H4 (cell line): ENCODE results near the gene WSCD1. TPM values are rescaled to one million over a fixed set of nuclear protein-coding genes. Genes with fewer than 3 reads are reported as not detected.
A peak's percentile ranks its signal among the peaks of the same experiment; 100 is the strongest.

Experiments used
- DNase-seq: peaks from one replicate; pipeline ENCODE4 v3.0.0-alpha.2; 2015; ENCODE audit warnings: low spot score
- total RNA-seq: library from RNA; depleted of rRNA; stranded (reverse); fragments of >200 nt; shearing (Covaris generic); gene quantifications from 2 replicates; pipeline ENCODE4 v1.2.3, GENCODE V29; 2014

WSCD1 gene
- total RNA-seq, 1 experiment from 2014 or later: 0.50 TPM

DNA sequence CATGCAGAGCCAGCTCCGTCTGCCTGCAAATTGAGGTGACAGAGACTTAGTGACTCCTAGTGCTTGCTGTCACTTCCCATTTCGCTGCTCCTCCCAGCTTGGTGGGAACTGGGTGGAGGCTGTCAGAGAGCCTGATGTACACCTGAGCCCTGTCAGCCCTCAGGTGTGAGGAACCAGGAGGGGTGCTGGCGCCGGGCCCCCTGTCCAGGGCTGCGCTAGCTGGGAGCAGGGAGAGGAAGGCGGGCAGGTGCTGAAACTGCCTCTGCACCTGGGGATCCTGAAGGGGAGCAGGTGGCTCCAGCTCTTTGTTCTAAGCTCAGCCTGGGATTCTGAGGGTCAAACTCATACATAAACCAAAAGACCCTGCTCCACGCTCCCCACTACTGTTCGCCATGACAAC is 10.8 kb upstream of the WSCD1 start:
- DNase-seq: no peak

DNA sequence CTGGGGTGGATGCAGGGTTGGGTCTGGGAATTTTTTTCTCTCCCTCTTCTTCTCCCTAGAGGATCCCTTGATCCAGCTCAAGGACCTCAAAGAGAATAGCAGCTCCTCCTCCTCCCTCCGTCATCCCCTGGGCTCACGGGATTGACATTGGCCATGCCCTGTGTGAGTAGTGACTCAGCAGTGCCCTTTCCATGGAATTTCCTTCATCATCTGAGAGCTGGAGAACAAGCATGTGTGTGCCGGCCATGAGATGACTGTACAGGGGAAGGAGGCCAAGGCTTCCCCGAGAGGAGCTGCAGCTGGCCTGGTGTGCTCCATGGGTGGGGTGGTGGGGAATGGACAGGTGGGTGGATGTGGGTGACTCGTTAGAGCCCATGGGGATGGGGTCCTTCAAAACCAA is 8.9 kb upstream of the WSCD1 start:
- DNase-seq: peak; percentile 52

DNA sequence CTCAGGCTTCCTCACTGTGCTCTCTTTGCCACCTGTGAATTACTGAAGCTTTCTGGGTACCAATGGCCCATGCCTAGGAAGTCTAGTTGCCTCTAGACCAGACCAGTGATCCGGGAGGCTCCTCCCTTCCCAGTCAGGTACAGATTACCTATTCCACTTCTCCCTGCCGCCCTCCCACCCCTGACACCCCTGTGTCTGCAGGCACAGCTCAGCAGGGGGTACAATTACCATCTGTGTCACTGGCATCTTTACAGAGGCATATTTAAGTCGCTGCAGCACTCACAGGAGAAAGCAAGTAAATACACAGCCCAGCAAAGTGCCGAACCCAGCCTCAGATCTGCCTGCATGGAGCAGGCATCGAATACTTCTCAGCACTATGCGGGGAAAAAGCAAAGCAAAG is 5.3 kb upstream of the WSCD1 start:
- DNase-seq: no peak

DNA sequence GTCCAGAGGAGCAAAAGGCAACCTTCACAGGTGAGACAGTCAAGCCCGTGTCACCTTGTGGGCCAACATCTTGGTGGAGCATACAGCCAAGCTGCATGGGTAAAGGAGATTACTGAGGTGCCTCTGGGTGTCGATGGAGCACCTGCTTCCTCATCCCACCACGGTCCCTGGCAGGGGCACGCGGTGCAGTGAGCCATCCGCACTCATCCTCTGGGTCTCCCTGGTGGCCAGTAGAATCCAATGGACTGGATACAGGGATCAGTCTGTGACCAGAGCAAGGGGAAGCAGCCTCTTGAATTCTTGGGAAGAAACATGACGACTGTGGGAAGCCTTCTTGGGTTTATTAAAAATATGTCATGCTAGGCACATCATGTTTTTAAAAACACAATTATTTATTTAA is 4.8 kb upstream of the WSCD1 start:
- no peak for DNase-seq

DNA sequence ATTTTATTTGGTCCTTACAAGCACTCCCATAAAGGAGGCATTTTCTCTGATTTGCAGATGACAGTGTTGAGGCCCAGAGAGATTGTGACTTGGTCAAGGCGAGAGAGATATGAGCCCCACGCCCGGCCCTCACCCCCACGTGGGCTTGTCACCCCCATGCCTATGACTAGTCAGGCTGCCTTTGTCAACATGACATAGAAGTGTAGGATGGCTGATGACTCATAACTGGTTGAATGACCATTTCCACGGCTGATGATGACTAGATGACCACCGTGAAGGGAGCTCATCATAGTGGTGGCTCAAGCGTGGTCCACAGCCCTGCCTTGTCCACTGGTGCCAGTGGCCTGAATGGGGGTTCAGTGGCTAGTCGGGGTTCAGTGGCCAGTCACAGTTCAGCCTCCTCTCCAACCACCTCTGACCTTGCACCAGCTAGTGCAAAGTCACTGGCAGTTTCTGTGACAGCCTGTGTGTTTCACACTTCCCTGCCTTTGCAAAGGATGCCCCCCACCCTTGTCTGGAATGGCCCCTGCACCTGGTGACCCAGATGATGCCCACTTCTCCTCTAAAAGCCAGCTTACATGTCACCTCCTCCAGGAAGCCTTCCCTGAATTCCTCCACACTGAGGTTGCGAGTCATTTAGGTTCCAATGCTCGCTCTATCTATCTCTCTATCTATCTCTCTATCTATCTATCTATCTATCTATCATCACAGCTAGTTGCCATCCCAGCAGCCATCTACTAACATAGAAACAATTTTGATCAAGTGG is 3.8 kb upstream of the WSCD1 start:
- no peak for DNase-seq

DNA sequence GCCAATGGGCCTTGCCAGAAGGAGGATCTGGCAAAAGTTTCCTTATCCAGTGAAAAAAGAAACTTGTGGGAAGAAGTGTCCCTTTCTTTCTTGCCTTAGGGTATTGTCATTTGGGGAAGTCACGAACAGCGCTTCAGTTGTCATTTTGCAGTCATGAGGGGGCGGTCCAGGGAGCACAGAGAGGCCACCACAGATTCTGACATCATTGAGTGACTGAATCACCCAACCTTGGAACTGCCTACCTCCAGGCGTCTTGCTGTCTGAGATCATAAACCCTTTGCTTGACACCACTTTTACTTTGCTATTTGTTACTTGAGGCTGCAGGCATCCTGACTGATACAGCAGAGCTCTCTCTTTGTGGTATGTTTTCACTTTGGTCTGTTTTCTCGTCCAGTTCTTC is 3.1 kb upstream of the WSCD1 start:
- no peak for DNase-seq

DNA sequence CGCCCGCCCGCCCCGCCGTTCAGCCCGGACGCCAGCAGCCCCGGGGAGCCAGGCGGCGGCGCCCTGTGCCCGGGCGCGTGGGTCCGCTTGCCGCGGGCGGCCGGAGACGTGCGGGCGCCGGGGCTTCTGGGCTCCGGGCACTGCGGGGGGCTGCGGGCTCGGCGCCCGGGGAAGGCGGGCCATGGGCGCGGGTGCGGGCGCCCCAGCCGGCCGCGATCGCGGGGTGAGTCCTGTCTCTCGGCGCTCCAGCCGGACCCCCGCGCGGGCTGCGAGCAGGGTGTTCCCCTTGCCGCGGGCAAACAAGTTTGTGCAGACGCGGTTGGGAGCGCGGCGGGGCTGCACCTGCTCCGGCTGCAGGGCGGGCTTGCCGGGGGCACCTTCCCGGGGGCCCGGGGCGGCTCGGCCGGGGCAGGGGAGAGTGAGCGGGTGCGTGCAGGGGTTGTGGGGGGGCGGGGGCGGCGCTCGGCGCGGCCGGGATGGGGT is 292 bp downstream of the WSCD1 start:
- DNase-seq: no peak

DNA sequence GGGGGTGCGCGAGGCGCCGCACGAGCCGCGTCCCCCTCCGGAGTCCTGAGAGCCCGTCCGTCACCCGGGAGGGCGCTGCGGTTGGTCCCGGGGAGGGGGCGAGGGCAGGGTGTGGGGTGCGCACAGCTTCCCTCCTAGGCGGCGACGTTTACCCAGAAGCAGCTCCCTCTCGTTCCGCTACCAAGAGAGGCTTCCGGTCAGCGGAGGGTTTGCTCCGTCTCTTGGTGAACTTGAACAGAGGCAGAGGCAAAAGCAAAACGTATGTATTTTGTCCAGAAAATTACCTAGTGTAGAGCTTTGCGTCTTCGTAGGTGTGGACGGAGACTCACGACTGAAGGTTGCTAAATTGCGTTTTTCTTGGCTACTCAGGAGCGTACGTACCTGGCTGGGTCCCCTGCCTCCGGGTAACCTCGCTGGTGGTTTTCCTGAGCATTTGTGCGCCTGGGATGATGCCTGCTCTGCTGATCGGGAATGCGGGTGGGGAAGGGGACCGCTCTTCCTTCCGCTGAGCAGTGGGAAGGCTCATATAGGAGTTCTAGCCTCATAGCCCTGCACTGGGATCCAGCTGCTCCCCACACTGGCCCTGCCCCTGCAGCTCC is 833 bp downstream of the WSCD1 start:
- no peak for DNase-seq

DNA sequence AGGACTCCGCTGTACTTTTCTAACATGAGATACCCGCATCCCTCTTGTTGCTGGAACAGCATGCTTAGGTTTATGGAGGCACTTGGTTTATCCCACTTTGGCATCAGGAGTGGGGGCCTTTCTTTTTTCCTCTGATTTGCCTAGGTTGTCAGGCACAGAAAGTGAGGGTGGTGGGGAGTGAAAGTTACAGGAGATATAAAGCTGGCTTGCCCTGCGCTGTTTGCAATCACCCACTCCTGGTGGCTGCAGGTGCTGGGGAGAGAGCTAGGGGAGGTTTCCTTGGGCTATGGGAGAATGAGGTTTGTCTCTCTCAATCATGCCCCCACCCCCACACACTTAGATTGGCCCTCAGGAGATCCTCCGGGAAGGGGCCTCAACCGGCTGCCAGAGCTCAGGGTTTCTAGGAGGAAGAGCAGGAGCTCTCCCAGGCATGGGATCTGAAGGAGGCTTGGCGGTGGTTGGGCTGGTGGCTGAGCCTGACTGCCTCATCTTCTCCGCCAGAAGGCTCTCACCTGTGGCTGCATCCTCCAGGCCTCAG is 1.4 kb downstream of the WSCD1 start:
- no peak for DNase-seq

DNA sequence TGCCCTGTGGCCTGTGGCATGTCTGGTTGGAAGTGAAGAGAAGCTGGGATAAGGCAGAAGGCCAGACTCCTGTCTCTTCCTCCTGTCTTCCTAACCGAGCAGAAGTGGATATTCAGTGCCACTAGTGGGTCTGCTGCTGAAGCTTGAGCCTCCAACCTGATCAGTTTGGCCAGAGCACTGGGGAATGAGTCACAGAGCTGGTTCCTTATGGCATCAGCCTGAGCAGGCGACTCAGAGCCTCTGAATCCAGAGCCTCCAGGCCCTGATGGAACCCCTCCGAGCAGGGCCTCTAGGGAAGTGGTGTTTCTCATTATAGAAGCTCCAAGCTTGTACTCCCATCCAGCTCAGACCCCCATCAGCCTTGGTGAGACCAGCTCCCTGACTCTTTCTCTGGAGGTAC is 2.0 kb downstream of the WSCD1 start:
- no peak for DNase-seq

DNA sequence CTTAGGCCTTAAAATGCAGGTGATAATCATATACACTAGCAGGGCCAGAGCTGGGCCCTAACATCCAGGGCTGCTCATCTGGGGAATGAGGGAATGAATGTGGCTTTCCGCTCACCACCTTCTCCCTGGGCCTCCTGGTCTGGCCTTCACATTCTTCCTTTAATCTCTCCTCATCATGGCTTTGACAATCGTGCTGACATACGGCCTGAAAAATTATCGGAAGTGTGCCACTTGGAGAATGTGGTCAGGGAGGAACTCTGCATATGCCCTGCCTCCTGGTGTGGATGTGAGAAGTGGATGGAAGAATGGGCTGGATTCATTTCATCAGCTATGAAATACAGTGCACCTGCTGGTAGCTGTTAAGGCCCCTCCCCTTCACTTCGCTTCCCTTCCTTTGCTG is 2.4 kb downstream of the WSCD1 start:
- DNase-seq: no peak

DNA sequence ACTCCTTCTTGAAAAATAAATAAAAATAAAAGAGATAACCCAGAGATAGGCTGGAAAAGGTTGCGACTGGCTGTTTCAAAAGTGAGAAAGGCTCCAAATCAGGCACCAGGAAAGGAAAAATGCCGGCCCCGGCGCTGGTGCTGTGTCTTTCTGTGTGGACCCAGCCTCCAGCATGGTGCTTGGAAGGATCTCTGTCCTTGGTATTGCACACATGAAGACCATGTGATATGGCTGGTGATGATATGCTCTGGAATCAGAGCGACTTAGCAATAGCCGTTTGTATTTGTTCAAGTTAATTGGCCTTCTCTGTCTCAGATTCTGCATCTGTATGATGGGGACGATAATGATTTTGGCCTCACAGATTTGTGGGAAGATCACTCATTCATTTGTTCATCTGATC is 3.4 kb downstream of the WSCD1 start:
- no peak for DNase-seq

DNA sequence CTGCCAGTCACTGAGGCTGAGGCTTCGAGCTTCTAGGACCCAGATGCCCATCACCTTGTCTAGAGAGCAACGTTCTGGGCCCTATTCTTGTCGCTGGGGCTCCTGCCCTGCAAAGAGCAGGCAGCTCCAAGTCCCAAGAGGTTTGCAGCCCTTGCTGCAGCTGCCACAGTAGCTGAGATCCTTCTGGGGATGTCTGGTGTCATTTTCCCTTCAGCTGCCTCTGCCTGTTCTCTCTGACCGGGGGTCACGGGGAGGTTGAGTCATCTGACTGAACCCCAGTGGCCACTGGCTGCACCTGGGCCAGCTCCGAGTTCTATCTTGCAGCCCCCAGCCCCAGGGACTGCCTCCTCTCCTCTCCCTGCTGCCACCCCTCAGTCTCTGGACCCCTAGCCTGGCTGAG is 4.9 kb downstream of the WSCD1 start:
- DNase-seq: no peak

DNA sequence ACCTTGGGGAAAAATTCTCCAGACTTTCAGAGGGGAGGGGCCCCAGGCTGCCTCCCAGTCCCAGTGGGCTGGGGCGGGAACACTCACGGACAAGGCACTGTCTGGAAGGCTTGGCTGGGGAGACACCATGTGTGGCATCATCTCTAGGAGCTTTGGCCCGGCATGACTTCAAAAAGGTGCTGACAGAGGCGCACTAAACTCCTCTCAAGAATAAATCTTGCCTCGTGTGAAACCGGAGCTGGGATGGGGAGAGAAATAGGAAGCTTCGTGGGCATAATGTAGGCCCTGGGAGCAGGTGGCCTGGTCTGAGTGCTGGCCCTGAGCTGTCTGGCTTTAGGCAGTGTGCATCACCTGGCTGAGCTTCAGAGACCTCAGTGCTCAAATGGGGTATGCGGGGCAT is 5.7 kb downstream of the WSCD1 start:
- no peak for DNase-seq

DNA sequence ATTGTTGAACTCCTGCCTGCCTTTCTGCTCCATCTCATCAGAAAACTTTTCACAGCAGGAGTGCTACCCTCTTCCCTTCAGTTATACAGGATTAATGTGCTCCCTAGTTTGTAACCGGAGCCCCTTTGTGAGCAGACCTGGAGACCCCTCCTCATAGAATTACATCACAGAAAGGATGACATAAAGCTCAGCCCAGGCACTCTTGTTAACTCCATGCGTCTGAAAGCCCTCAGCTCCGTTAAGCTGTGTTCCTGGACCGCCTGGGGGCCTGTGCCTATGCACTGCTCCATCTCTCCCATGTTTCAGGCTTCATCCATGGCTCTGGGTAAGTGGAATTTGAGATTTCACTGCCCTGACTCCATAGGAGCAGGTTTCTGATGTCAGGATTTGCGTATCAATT is 7.6 kb downstream of the WSCD1 start:
- DNase-seq: no peak

DNA sequence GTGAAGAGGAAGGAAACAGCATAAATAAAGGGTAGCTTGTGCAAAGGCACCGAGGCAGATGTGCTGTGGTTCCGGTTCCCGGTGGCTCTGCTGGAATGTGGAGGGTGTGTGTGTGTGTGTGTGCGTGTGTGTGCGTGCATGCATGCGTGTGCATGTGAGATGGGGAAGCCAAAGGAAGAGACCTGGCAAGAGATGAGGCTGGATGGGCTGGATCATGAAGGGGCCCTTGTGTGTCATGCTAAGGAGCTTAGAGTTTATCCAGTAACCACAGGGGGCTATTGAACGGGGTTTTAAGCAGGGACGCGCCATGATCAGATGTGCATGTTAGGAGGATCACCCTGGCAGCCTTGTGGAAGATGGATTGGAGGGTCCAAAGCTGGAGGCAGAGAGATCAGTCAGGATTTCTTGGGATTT is 8.3 kb downstream of the WSCD1 start:
- DNase-seq: no peak

DNA sequence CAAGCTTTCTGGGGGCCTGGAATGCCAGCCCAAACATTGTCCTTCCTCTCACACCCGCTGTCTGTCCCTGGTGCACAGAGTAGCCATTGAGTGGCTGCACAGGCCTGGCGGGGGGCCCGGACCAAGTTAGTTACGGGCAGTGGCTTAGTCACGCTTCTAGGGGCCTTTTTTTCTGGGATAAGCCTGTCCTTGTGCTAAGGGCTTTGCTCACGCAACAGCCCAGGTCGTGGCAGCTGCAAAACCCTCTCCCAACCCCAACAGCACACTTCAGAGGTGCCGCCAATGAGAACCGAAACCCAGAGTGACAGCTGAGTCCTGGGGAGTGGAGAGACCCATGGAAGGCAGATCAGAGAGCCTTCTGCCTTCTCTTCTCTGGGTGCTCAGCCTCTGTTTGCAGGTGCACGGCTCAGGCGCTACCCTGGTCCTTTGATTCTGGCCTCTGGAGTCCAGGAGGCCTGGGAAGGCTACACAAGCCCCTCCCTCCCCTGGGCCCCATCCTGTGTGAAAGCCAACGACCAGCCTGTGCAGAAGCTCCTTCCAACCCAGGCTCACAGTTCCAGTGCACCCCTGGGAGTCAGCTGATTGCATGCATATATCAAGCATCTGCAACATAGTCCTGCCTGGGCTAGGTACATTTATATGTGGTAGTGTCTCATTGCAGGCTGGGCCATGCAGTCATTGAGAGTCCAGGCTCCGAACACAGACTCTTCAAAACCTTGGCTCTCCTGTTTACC is 9.1 kb downstream of the WSCD1 start:
- no peak for DNase-seq

DNA sequence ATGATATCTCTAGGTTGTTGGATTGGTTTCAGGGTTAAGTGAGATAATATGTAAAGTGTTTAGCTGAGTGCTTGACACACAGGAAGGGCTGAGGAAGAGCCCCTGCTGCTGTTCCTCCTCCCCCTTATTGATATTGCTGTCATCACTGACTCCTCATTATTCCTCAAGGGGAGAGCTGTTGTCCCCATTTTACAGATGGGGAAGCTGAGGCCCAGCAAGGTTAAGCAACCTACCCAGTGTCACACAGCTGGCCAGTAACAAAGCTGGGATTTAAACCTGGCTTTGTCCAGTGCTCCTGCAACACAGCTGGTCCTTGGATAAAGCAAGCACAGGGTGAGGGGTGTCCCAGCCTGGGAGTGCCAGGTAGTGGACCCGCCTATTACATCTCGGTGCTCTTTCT is 9.8 kb downstream of the WSCD1 start:
- no peak for DNase-seq

DNA sequence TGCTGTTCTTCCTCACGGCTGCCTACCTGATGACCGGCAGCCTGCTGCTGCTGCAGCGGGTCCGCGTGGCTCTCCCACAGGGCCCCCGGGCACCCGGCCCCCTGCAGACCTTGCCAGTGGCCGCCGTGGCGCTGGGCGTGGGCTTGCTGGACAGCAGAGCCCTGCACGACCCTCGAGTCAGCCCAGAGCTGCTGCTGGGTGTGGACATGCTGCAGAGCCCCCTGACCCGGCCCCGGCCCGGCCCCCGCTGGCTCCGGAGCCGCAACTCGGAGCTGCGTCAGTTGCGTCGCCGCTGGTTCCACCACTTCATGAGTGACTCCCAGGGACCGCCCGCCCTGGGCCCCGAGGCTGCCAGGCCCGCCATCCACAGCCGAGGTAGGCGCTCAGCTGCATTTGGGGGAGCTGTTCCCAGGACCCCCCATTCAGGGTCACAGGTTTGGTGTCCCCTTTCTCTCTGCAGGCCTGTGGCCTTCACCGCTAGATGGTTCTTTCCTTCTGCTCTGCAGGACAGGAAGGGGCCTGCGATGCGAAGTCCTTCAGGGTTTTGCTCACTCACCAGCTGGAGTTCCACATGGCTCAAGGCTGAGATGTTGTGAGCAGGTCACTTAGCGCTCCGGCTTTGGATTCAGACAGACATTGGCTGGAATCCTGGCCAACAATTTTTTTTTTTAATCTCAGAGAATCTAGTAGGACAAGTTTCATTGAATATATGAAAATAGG is 10.7 kb downstream of the WSCD1 start:
- DNase-seq: no peak

DNA sequence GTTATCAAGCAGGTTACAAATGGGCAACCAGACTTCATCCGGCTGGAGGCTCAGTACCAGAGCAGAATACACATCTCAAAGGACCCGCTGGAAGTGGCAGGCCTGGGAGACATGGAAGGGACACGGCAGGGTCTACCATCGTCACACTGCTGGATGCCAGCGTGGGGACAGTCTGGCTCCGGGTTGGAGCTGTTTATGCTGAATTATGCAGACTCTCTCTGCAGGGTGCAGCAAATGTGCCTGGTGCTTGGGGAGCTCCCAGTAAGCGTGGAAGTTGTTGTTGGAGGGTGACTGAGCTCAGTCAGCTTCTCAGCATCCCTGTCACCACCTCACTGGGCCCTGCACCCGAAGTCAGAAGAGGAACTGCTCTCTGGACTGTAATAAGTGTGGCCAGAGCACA is 12.2 kb downstream of the WSCD1 start:
- DNase-seq: no peak

DNA sequence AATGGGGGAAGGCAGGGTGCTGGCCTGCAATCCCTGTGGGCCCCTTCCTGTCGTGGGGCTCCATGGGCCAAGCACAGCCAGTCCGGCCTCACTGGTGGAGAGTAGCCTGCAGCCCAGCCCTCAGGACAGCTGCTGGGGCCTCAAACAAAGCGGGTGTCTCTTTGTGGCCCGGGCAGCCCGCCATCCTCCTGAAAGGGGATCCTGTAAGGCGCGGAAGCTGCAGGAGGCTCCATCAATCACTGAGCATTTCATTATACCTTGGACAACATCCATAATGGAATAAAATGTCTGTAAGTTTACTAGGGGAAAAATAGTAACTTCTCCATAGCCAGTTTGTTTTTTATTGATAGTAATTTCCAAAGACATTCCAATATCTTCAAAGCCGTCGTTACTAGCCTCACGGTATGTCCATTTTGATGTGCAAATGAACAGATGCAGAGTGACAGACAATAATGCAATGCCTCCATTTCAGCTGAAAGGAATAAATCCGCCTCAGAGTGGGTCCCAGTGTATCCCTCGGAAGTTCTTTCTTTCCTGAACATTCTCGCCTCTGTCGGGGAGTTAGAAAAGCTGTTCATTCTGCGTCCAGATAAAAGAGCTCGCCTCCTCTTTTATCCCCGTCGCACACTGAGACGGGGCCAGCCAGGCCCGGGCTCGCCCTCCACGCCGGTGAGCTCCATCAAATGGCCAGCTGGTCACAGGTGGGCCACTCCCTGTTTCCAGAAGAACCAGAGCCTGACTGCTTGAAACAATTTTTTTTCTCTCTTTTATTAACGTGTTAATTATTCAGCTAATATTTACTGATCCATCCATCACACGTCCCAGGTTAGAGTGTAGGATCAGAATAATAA is 14.4 kb downstream of the WSCD1 start:
- DNase-seq: no peak
